Suppressor macrophage treated with lipopolysaccharide for 4 hours (primary cell): ENCODE results near the gene GREB1.

ENCODE experiments used
- DNase-seq: peaks from one replicate; pipeline ENCODE4 v3.0.0-alpha.2; 2020

Gene GREB1

DNA sequence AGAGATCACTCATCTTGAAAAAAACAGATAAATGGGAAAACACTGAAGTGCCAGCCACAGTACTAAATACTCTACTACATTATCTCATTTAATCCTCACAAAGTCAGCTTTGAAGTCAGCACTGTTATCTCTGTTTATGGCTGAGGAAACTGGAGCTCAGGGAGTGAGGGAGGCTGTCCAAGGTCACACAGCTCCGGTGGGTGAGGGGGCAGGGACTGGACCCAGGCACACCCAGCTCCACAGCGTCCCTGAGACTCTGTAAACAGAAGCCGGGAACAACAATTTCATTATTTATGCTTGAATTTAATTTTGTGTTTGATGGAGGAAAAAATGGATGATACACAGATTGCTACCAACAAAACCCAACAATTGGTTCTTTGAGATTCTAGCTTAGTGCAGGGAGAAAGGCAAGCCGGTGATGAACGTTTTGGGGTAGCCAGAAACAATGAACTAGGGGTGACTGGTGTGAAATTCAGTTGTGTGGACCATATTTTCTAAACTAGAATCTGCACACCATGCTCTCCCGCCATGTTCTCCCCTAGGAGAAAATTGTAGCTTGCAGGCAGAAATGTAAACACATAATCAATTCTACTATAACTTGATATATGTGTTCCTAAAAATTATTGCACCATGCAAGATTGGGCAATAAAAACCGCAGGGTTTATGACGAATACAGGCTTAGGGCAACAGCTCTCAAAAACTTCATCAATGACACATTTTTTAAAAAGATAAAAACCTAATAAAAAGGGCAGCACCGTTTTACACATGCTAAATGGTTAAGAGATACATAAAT, at the start of gene GREB1:
GREB1 (plus strand) TSS at position 768 of the 793 bp plus-strand sequence. CDS start 22,570 bp downstream, outside the sequence.
- DNase-seq = peak; percentile 53

- DNase-seq = no peak
These were observed 45.0 kb upstream of the GREB1 start for GRCh38 chr2:11488809-11489208.

DNA sequence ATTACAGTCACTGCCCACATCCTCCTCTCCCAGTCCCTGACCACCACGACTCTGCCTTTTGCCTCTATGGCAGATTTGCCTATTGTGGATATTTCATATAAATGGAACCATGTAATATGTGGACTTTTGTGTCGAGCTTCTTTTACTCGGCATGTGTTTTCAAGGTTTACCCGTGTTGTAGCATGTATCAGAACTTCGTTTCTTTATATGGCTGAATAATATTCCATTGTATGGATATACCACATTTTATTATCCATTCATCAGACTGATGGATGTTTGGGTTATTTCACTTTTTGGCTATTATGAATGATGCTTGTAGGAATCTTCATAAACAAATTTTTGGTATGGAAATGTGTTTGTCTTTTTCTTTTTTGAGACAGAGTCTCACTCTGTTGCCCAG, 43.7 kb upstream of the GREB1 start:
- no peak for DNase-seq

GRCh38 chr2:11491348-11491933, 42.4 kb upstream of the GREB1 start:
- DNase-seq = no peak

GRCh38 chr2:11492244-11492643, 41.6 kb upstream of the GREB1 start:
- no peak for DNase-seq

- no peak for DNase-seq
These were observed 41.1 kb upstream of the GREB1 start for GRCh38 chr2:11492720-11493119.

DNA sequence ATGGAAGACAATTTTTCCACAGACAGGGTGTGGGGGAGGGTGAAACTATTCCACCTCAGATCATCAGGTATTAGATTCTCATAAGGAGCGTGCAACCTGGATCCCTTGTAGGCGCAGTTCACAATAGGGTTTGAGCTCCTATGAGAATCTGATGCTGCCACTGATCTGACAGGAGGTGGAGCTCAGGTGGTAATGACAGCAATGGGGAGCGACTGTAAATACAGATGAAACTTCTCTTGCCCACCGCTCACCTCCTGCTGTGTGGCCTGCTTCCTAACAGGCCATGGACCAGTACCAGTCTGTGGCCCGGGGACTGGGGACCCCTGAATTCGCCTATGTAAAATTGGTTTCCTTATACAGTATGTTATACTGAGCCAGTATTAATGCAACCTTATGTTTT, 40.6 kb upstream of the GREB1 start:
- no peak for DNase-seq

DNA sequence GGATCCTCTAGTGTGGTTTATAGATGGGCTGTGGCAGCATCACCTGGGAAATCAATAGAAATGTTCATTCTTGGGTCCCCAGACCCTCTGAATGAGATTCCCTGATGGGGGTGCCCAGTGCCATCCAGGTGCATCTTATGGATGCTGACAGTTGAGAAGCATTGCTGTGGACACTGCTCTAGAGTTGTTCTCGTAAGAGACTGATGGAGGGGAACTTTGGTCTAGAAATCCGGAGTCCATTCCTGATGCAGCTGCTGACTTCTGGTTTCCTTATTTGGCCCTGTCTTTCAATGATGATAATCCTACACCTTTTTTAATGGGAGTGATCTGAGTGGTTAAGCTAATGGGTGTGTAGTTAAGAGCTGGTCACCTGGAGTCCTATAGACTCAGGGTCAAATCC, 39.5 kb upstream of the GREB1 start:
- DNase-seq = no peak

GRCh38 chr2:11495844-11496681, 37.8 kb upstream of the GREB1 start:
- DNase-seq = no peak

- DNase-seq = no peak
These were observed 35.3 kb upstream of the GREB1 start for GRCh38 chr2:11498543-11499034.

DNA sequence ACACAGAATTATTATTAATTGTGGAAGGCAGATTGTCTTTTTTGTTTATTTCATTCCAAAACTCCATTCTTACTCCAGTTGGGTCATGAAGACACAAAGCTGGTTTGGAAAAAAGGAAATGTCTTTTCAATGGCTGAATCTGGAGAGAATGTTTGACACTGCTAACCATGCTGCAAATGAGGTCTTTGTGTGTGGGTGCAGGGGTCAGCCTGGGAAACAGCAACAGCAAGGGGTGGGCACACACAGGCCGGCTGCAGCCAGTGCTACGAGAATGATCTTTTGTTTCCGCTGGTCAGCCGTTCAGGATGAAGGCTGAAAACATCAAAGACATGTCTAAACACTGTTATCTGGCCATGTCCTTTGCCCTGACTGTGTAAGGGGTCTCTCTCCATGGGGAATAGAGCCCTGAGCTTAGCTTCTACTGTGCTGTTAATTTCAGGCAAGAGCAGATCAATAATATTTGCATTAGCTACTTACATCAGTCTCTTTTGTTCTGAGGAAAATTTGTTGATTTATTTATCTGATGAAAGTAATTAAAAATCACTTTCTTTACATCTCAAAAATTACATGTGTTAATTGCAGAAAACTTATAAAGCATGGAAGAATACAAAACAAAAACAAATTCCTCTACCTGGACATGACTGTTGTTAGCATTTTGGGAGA, 34.6 kb upstream of the GREB1 start:
- DNase-seq = no peak

- peak; percentile 30 for DNase-seq
These were observed 33.0 kb upstream of the GREB1 start for GRCh38 chr2:11500702-11501303.

DNA sequence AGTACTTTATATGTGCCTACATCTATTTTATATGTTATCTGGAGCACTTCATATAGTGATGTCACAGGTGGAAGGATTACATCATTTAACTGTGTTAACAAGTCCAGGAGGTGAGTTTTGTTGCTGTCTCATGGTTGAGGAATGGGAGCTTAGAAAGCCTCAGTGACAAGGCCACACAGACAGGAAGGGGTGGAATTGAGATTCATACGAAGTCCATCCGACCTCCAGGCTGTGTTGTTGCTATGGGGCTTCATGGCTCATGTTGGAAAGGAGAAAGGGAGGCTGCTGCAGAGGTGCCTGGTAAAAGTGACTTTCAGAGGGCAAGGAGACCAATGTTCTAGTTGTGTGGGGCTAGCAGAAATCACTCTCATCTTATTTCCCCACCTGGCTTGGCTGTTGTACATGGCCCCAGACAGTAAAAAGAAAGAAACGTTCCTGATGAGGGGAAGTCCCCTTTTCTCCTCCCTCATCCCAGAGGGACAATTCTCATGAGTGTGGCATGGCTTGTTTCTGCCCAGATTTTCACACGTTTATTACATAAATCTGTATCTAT, 31.0 kb upstream of the GREB1 start:
- no peak for DNase-seq

DNA sequence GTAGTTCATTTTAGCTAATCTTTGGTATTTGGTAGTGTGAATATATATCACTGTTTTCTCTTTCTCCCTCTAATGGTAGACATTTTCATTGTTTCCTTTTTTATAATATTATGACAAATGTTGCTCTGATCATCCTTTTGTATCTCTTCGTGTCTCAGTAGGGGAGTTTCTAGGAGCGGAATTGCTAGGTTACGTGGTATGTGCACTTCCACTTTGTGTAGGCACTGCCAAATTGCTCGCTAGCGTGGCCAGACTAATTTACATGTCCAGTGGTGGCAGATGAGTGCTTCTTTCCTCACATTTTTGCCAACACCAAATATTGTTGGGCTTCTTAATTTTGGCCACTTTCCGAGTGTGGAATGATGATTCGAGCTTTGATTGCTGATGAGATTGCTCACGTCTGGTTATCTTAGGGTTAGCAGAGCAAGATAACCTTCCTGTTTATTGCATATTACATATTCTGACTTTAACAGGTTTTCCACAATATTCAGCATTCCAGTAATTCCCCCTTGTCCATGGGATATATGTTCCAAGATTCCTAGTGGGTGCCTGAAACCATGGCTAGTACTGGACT, 30.4 kb upstream of the GREB1 start:
- no peak for DNase-seq

GRCh38 chr2:11505652-11506610, 27.9 kb upstream of the GREB1 start:
- DNase-seq = no peak

- DNase-seq = no peak
These were observed 27.3 kb upstream of the GREB1 start for GRCh38 chr2:11506611-11506969.

DNA sequence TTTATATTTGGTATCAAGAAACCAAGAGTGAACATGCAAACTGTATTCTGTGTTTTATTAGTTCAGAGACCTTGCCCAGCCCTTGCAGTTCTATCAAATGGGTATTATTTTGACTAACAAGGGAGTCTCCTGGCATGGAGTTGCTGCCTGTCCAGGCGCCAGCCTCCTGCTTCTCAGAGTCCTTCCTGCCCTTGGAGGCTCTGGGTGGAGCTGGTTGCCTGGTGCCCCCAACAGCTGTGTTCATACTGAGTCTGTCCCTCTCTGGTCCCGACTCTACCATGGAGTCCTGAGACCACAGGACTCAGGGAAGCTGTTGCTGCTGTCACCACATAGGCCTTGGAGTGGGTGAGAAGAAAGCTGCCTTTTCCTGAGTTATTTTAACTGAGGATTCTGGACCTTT, 26.3 kb upstream of the GREB1 start:
- no peak for DNase-seq

- no peak for DNase-seq
These were observed 25.6 kb upstream of the GREB1 start for GRCh38 chr2:11508279-11508678.

DNA sequence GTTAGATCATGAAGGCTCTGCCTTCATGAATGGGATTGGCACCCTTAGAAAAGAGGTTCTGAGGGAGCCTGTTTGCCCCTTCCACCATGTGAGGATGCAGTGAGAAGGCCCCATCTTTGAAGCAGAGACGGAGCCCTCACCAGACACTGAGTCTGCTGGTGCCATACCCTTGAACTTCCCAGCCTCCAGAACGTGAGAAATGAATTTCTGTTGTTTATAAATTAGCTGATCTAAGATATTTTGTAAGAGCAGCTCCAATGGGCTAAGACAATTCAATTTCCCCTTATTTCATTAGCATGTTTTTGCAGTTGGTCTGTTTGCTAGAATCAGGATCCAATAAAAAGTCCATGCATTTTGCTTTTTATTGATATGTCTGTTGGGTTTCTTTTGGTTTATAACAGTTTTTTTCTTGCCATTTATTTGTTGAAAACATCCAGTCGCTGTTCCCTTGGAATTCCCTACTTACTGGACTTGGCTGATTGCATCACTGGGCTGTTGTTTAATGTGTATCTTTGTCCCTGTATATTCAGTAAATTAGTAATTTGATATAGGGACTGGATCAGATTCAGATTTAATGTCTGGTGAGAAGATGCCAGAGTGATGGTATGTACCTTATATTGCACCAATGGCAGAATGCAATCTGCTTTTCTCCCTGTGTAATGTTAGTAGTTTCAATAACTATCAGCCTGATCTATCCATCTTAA, 24.0 kb upstream of the GREB1 start:
- DNase-seq = no peak

DNA sequence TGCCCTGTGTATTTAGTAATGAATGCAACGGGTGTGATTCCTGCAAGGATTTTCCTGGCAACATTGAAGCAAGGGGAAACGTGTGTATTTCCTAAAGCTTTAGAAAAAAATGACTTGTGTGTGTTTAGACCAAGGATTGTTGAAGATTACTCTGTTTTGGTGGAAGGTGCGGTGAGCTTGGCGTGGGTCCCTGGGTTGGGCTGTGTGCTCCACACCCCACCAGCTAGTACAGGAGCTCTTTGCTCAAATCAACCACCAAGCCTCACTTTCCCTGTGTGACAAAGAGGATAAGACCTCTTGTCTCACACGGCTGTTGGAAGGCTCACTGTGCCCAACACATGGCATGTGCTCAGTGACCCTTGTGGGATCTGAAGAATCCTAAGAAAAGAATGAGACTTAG, 21.4 kb upstream of the GREB1 start:
- no peak for DNase-seq
